ENCODE results near the gene MATN1.

DNA sequence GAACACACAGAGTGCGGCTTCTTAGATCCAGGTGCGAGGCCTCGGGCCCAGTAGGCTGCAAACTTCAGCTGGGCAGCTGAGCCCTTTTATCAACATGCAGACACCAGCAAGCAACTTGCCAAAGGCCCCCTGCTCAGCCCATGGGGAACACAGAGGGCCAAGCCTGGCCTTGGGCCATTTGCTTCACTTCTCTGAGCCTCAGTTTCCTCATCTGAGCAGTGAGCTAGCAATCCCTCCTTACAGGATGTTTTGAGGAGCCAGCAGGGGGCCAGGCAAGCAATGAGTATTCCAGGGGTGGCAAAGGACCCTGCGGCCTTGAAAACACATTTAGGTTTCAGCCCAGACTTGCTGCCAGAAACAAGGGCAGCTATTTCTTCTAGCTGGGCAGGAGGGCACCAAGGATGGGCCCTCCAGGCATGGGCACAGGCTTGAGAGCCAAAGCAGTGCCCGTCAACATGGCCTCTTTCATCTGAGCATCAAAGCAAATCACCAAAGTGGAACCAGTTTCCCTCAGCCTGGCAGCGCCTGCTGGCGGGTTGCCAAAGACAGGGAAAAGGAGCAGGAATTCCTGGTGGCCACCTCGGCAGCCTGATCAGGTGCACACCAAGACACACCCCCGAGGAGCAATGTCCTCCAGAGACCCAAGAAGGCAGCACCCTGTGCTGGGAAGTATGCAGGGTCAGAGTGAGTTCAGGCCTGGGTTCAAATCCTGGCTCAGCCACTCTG, 1.4 kb downstream of the MATN1 start:
- TF ChIP-seq, protein P1, sequence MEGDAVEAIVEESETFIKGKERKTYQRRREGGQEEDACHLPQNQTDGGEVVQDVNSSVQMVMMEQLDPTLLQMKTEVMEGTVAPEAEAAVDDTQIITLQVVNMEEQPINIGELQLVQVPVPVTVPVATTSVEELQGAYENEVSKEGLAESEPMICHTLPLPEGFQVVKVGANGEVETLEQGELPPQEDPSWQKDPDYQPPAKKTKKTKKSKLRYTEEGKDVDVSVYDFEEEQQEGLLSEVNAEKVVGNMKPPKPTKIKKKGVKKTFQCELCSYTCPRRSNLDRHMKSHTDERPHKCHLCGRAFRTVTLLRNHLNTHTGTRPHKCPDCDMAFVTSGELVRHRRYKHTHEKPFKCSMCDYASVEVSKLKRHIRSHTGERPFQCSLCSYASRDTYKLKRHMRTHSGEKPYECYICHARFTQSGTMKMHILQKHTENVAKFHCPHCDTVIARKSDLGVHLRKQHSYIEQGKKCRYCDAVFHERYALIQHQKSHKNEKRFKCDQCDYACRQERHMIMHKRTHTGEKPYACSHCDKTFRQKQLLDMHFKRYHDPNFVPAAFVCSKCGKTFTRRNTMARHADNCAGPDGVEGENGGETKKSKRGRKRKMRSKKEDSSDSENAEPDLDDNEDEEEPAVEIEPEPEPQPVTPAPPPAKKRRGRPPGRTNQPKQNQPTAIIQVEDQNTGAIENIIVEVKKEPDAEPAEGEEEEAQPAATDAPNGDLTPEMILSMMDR (IDR thresholded peaks at IDR 0.05), result no peak
- no peak for TF ChIP-seq POLR2A (IDR thresholded peaks at IDR 0.05)
- no peak for TF ChIP-seq POLR2AphosphoS5 (IDR thresholded peaks at IDR 0.05)

All from upper lobe of left lung (tissue), 4 donors.